Activated T-cell treated with anti-CD3 and anti-CD28 coated beads for 1 hour (primary cell): ENCODE results near the gene MICAL3.
"Not testable (repeated sequence)": the region's sequence is repeated elsewhere in the genome, so short reads cannot be mapped to it uniquely, and the experiment has no call there.

Source experiments
- DNase-seq: peaks from one replicate; pipeline ENCODE4 v3.0.0-alpha.2; 2020; ENCODE audit warnings: low read depth

Gene MICAL3, protein sequence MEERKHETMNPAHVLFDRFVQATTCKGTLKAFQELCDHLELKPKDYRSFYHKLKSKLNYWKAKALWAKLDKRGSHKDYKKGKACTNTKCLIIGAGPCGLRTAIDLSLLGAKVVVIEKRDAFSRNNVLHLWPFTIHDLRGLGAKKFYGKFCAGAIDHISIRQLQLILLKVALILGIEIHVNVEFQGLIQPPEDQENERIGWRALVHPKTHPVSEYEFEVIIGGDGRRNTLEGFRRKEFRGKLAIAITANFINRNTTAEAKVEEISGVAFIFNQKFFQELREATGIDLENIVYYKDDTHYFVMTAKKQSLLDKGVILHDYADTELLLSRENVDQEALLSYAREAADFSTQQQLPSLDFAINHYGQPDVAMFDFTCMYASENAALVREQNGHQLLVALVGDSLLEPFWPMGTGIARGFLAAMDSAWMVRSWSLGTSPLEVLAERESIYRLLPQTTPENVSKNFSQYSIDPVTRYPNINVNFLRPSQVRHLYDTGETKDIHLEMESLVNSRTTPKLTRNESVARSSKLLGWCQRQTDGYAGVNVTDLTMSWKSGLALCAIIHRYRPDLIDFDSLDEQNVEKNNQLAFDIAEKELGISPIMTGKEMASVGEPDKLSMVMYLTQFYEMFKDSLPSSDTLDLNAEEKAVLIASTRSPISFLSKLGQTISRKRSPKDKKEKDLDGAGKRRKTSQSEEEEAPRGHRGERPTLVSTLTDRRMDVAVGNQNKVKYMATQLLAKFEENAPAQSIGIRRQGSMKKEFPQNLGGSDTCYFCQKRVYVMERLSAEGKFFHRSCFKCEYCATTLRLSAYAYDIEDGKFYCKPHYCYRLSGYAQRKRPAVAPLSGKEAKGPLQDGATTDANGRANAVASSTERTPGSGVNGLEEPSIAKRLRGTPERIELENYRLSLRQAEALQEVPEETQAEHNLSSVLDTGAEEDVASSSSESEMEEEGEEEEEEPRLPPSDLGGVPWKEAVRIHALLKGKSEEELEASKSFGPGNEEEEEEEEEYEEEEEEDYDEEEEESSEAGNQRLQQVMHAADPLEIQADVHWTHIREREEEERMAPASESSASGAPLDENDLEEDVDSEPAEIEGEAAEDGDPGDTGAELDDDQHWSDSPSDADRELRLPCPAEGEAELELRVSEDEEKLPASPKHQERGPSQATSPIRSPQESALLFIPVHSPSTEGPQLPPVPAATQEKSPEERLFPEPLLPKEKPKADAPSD (N-terminal part only)

DNA sequence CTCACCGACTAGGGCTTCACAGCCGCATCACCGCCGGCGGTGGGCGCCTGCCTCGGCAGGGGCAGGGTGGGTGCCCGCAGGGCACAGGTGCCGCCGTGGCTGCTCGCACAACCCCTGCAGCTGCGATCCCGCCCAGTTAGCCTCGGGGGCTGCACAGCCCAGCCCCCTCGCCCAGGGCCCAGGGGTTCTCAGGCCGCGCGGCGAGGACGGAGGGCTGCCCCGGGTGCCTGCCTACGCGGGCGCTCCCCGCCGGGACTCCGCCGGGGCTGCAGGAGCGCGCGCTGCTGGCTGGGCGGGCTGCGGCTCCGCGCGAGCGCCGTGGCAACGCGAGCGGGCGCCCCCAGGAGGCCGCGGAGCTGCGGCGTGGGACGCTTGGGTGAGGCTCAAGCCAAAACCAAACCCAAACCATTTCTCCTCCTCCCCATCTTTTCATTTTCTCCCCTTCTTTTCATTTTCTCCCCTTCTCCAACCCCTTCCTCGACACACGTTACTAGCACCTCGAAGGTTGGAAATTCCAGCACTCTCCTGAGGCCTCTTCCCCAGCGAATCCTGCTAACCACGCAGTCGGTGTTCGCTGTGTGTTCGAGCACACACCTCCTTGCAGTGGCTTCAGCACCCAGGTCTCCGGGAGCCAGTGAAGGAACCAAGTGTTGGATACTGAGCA is at the start of gene MICAL3:
TSS of gene MICAL3 (minus strand) at position 286 of the 664 bp plus-strand sequence. CDS start 117,749 bp downstream, outside the sequence.
- peak; percentile 44 for DNase-seq

DNA sequence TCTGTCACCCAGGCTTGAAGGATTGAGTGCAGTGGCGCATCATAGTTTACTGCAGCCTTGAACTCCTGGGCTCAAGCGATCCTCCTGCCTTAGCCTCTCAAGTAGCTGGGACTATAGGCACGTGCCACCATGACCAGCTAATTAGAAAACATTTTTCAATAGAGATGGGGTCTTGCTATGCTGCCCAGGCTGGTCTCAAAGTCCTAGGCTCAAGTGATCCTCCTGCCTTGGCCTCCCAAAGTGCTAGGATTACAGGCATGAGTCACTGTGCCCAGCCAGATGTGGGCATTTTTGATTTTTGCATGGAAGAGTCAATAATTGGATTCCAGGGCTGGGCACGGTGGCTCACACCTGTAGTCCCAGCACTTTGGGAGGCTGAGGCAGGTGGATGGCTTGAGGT is 49.6 kb upstream of the MICAL3 start:
- DNase-seq = not testable (repeated sequence)

DNA sequence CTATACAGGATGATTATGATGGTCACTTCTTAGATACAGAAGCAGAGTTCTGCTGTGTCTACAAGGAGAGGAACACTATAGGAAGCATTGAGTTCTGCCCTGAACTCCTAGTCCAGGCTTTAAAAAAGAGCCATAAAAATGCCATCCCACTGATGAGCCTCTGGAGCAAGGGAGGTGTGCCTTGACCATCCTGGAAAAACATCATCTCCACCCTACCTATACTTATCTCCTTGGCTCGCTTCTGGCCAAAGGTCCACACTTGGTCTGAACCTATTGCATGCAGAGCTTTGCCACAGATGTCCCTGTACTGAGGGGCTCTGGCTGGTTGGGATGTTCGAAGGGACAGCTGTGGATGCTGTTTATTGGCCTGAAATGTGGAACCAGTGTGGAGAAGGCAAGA is 49.1 kb upstream of the MICAL3 start:
- no peak for DNase-seq

DNA sequence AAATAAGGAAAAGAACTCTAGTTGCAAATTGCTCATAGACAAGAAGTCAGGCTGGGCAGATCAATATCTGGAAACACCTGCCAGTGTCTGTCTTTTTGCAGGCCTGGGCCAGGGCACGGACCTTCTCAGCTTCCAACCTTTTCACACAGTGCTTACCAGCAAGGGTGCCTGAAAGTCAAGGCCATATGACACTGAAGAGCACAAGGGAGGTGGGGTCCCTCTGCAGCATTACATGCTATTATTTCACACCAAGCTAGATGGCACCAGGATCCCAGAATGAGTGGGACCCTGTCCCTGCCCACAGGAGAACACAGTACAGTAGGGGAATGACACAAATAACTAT is 47.6 kb upstream of the MICAL3 start:
- DNase-seq = no peak

DNA sequence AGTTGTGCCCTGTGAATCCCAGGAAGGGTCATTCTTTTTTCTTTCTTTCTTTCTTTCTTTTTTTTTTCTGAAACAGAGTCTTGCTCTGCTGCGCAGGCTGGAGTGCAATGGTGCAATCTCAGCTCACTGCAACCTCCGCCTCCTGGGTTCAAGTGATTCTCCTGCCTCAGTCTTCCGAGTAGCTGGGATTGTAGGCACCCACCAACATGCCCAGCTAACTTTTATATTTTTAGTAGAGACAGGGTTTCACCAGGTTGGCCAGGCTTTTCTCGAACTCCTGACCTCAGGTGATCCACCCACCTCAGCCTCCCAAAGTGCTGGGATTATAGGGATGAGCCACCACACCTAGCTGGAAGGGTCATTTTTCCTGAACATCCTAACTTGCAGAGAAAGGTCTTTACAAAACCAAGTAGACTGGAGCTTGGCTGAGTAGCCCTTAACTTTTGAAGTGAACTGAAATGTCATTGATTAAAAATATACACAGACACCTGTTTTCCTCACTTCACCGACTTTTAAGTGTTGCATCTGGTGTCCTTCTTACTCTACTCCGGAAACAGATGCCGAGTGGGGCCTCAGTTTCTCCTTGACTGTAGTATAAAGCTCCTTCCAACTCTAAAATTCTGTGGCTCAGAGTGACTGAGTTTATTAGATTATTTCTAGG is 47.1 kb upstream of the MICAL3 start:
- DNase-seq = not testable (repeated sequence)

DNA sequence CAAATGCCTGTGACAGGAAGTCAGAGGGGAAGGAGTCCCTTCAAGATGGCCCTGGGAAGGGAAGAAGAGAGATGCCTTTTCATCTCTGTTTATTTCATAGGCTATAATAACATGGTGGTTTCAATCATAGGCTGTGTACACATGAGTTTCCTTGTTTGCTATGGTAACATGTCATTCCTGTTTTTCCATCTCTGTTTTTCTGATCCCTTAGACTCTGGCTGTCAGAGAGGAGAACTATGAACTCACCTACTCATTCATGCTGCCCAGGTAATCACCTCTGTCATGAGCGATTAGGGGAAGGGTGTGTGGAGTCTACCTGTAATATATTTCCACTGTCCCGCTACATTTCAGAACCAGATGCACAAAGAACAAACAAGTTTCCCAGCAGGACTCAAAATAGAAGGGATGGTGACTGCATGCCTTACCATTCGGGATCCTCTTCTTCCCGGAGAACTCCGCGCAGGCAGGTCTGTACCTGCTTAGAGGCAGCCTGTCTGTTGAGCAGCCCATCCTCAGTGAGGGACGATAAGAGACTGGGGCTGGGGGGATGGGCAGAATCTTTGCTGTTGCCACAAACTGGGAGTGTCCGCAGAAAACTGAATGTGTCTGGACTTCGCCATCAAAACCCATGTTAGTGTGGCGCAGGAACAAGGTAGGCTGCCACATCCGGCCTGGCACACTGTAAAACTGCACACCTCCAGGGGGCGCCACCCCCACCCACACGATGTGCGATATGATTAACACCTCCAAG is 46.4 kb upstream of the MICAL3 start:
- no peak for DNase-seq

DNA sequence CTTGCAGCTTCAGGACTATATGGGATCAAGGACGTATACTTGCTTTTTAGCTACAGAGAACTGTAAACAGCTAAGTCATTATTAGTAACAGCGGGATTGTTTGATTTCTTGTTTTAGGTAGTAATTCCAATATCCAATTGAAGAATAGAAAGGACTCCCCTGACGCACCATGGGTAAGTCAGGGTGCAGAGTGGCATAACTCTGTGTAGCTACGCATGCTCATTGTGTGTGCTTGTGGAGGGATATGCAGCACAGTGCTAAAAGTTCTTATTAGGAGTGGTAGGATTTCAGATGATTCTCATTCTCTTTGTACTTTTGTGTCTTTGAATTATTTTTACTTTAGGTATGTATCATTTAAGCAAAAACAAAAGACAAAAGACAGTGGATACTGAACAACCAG is 45.7 kb upstream of the MICAL3 start:
- DNase-seq = no peak

DNA sequence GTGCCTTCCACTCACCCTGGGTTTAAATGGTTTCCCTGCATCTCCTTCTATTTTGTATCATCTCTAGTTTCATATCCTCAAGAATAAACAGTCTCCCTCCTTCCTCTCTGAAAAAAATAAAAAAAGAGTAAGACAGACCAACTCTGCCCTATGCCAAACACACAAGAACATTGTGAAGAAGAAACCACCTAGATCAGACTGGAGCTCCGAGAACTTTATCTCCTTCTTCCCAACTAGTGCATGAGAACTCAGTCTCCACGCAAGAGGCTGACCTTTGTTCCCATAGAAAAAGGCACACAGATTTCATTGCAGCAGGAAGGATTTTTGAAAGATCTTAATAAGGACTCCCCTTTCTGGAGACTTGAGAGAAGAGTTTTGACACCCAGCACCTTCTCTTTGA is 44.7 kb upstream of the MICAL3 start:
- DNase-seq = no peak

DNA sequence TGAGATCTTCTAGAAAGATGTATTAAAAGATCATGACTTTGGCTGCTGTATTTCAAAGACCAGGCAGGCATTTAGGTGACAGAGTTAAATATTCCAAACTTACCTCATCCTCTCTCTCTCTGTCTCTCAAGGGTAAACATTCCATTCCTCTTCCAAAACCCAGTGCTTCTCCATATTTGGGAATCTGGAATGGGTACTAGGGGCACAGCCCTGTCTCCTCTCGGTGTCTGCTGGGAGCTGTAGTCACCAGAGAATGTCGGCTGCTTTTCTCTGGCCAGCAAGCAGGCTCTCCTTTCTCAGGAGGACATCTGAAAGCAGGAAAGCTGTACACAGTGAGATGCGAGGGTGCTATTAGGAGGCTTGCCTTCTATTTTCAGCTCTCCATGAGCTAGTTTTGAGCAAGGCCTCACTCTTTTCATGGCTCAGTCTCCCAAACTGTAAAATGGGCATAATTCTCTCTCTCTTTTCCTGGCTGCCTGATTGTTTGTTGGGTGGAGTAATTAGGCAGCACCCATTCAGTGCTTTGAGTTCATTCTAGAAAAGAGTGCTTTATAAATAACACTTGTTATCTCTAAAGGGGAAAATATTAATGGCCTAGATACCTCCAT is 44.1 kb upstream of the MICAL3 start:
- DNase-seq = no peak

DNA sequence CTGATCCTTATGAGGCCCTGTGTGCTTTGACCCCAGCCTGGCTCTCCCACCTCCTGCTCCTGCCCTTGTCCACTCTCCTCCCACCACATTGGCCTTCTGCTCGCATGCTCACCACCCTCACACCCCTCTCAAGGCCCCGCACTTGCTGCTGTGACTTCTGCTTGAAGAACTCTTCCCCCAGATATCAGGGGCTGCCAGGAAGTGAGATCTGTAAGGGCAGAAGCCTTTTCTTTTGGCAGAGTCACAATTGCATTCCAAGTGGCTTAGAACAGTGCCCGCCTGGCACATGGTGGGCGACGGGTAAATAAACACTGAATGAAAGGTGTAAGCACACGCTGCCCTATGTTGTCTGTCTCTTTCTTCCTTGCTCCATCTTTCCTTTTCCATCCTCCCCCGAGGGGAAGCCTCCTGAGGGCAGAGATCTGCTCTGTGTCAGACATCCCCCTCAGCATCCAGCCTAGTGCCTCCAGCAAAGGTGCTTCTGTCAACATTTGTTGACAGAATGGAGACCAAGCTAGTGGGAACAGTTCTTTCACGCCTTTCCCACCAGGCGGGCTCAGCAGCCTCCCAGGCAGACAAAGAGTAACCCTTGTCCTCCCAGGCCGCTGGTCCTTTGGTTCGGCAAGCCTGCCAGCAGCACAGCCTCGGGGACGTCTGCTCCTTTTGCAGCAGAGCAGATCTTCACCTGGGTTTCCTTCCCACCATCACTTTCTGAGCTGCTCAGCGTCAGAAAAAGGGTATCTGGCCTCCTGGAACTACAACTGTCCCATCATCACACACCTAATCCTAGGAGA is 43.4 kb upstream of the MICAL3 start:
- DNase-seq = no peak

DNA sequence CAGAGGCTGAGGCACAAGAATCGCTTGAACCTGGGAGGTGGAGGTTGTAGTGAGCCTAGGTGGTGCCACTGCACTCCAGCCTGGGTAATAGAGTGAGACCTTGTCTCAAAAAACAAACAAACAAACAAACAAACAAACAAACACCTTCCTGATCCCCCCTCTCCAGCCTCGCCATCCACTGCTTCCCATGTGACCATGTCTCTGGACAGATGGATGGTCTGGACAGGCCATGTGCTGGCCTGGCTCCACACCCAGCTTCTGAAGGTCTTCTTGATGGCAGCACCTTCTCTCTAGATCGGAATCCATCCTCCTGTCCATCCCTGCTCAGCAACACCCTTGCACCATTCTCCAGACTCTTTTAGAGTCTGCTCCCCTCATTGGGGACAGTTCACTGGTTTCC is 42.8 kb upstream of the MICAL3 start:
- DNase-seq = no peak

DNA sequence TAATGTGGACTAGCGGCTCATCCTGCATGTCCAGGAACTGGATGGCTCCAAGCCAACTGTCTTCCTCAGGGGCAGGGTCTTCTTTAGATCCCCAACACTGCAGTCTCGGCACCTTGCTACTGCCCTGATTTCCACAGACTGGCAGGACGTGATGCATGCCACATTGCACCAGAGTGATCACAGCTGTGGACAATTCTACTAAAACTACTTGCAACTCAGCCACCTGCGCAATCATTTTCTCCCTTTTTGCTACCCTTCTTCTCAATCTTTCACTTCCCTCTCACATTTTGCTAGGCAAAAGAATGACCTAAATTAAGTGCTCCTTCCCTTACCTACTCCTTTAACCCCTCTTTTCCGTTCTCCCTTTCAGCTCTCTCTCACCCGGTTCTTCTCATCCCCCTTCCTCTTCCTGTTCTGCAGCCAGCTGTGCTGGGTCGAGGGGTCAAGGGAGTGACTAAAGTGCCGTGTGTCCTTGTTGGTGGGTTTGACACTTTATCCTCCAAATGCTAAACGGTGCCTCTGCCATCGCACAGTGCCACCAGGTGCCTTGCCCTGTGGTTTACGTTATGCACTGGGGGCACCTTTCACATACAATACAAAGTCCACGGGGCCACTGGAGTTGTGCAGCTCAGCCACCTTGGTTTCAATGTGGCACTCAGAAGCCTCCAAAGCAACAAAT is 42.0 kb upstream of the MICAL3 start:
- no peak for DNase-seq

DNA sequence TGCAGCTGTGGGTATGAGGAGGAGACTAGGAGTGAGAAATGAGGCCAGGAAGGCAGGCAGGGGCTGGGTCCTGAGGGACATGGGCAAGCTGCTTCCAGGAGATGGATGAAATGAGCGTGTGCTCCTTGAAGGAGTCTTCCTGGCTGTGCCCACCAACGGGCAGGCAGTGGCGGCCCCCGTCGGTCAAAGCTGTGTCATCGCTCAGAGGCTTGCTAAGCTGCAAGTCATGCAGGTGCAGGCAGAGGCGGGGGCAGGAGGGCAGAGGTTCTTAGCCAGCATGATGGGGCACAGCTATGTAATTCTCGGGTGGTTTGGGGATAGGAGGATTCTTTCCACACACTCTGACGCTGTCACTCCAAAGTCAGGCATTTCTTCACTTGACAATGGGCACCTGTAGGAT is 40.9 kb upstream of the MICAL3 start:
- no peak for DNase-seq

DNA sequence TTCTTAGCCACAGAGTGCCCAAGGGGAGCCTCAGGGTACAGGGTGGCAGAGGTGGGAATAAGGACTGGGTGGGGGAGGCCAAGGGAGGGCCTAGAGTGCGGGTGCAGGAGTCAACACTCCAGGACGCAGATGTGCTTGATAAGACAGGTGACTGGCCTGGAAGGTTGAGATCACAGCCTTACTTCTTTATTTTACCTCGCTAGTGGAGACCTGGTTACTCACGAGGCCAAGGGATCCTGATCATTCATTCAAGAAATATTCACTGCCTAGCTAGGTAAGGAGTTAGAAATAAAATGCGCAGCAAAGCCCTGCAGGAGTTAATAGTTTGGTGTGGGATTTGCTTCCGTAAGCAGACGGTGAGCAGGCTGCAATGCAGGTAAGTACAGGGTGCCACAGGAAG is 40.3 kb upstream of the MICAL3 start:
- DNase-seq = no peak

DNA sequence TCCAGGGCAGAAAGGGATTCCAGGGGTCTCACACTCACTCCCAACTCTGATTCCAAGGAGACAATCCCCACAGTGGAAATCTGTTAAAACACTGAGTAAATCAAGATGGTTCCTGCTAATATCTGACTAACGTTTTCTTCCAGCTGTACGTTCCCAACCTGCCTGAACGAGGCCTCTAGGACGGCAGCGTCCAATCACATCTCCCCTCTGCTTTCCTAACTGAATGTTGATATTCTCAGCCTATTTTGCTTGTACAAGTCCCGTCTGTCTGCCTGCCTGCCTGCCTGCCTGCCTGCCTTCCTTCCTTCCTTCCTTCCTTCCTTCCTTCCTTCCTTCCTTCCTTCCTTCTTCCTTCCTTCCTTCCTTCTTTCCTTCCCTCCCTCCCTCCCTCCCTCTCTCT is 39.4 kb upstream of the MICAL3 start:
- DNase-seq = not testable (repeated sequence)

DNA sequence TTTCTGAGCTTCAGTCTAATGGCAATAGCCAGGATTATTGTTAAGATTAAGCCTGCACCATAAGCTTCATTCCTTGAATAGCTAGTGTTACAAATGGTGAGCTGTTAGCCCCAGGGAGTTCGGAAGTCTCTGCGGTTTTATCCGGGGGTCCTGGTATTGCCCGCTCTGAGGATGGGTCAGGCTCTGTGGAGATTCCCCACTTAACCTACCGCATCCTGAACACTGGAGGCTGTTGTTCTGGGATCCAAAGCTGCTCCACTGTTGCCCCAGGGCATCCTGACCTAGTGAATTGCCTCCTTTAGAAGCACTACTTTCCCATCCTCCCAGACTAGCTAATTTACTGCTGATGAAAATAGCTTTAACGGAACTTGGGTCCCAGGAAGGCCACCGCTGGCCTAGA is 38.9 kb upstream of the MICAL3 start:
- no peak for DNase-seq

DNA sequence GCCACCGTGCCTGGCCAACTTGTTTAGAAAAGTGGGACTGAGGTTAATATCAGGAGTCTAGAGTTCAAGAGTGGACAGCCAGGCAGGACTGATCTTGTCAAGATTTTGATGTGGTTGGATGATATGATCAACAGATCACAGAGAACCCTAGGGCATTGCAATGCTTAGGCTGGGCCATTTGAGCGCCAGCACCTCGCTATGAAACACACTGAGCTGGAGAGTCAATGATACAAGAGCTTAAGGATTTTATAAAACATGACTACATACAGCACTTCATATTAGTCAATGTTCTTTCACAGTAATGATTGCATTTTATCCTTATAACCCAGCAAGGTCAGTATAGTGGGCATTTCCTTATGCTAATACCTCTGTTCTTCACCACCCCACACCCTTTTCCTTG is 38.1 kb upstream of the MICAL3 start:
- DNase-seq = no peak

DNA sequence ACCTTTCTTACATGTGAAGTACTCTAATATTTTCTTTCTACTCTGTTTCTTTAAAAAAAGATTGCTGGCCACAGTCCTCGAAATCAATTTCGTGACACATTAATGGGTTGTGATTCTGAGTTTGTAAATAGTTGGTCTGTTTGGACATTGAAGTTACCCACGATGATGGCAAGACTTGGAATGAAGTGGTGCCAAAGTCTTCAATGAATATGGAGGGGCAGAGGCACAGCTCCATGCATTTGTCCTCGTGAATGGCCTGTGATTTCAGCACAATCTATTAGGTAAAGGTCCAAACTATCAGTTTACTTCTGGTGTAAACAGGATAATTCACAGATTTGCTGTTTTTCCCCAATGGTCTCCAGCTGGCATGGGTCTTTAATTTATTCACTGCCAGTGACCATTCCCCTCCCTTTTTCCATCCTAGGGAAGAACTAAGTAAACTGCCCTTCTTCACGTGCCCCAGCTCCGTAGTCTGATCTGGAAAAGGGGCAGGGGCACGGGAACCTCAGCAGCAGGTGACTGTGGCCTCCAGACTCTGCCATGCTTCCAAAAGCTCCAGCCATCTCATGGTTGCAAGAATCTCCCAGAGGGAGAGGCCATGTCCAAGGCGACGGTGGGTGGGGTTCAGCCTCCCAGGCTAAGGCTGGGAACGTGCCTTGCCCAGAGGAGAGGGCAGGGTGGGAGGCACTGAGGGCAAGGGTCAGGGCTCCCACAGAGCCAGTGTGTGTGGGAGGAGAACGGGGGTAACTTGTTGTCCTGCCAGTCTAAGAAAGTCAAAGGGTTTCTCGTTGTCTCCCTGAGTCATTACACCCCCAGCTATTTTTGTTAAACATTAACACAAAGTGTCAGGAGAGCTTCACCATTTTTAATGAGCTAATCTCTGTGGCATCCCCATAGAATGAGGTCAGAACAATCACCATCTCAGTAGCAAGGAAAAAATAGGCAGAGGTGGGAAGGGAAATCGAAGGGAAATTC is 36.6 kb upstream of the MICAL3 start:
- DNase-seq = no peak
